Inferior parietal cortex (tissue), 1 donor: ENCODE data around the gene DOK1.
A peak's percentile ranks its signal among the peaks of the same experiment; 100 is the strongest.

Source experiments
- DNase-seq: peaks from one replicate; pipeline ENCODE4 v3.0.0-alpha.2; 2016; ENCODE audit errors: extremely low spot score

DOK1 gene

GRCh38 chr2:74567881-74568280 lies 13.4 kb downstream of the DOK1 start:
- no peak for DNase-seq

DNA sequence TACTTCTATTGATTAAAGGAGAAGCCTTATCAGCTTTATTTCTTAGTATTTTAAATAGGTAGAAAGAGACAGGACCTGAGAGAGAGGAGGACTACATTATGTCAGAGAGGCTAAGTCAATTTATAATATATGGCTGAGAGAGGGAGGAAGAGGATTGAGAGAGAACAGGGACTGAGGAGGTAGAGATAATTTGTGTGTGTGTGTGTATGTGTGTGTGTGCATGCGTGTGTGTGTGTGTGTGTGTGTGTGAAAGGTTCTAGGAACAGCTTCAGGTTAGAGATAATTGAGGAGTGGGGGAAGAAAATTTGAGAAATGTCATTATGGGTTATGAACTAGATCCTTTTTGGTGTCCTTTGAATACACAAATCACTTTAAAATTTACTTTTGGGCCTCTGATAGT lies 15.2 kb downstream of the DOK1 start:
- no peak for DNase-seq

GRCh38 chr2:74571058-74571457 lies 16.5 kb downstream of the DOK1 start:
- no peak for DNase-seq

- no peak for DNase-seq
Measured at GRCh38 chr2:74572178-74572925, 17.8 kb downstream of the DOK1 start.

DNA sequence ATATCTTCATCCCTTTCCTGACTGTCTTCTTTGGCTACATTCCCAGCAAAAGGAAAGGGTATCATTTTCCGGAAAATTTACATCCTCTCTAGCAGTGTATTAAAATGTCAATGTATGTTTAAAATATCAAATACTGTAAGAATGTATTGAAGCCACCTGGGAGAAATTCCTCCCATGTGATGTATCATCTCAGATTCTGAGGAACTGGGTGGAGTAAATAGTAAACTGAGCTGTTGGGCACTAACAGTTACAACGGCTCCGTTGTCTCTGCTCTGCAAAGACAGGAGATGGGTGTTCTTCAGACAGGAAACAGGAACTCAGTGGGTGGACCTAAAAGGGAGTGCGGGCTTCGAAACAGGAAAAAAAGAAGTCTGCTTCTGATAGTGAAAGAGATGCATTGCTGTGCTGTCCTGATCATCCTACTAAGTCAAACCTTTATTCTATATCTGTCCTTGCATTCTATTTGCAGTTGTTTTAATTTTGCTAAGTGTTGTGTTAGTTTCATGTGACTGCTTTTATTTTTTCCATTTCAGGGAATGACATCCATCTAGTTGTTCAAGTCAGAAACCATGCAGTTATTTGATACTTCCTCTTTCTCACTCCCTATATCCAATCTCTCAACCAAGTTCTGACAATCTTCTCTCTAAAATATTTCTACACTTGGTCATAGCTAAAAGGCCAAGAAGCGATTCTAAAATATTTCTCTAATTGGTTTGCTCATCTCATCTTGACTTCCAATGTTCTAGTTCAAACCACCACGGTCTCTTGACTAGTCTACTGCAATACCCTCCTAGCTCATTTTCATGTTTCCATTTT lies 19.4 kb downstream of the DOK1 start:
- DNase-seq: no peak

- no peak for DNase-seq
Measured at GRCh38 chr2:74575320-74575719, 20.8 kb downstream of the DOK1 start.

DNA sequence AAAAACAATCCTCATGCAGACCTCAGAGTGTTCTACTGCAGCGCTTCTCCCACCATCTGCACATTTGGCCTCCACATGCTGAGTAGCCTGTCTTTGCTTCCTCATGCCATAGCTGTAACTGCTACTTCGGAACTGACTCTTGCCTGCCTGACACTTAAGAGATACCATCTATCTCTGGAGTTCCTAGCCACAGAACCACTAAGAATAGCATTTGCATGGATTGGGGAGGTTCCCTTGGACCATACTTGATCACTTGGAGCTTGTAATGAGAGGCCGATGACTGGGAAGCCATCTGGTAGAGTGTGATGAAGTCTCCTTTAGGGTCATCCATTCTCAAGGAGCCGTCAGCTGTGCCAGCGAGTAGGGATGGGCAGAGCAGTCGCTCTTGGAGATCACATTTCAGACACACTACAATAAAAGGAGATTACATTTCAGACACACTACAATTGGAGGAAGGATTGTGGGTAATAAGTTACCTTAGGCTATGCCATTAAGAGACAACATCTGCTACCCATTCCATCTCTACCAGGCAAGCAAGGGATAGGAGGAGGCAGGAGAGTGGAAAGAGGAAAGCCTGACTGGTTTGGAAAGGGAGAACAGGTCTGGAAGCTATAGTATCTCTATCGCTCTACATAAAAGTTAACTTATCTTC lies 21.8 kb downstream of the DOK1 start:
- no peak for DNase-seq

DNA sequence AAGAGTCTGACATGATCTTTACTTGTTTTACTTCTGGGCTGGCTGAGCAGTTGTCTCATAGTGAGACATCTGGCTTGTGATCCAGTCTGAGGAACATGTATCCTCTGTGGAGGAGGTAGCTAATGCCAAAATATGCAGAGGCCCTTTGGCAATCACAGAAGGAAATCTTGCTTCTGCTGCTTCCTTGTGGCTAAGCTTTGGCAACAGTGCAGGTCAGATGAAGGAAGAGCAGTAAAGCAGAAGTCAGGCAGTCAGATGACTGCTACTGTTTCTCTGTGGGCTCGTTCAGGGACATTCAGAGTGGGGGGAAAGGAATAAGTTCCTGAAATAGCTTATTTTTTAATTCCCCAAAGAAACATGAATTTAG lies 22.3 kb downstream of the DOK1 start:
- DNase-seq: no peak

DNA sequence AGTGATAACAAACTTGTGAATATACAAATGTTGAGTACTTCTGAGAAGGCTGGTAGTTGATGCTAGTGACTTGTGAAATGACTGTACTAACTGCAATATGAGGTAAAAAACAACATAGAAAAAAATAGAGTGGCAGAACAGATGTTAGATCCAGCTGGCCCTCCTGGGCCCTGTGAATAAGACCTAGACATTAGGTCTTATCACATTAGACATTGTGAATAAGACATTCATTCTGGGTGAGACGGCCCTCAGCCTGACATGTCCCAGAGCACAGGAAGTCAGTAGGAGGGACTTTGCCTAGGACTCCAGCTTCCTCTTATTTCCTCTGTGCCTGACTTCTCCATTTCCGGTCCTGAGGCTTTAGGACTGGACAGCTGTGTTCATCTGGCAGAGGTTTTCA lies 22.9 kb downstream of the DOK1 start:
- no peak for DNase-seq

GRCh38 chr2:74578408-74578807 lies 23.9 kb downstream of the DOK1 start:
- DNase-seq: no peak

- DNase-seq: no peak
Measured at GRCh38 chr2:74581463-74581862, 26.9 kb downstream of the DOK1 start.

- no peak for DNase-seq
Measured at GRCh38 chr2:74582184-74582583, 27.7 kb downstream of the DOK1 start.

- no peak for DNase-seq
Measured at GRCh38 chr2:74583504-74583903, 29.0 kb downstream of the DOK1 start.

DNA sequence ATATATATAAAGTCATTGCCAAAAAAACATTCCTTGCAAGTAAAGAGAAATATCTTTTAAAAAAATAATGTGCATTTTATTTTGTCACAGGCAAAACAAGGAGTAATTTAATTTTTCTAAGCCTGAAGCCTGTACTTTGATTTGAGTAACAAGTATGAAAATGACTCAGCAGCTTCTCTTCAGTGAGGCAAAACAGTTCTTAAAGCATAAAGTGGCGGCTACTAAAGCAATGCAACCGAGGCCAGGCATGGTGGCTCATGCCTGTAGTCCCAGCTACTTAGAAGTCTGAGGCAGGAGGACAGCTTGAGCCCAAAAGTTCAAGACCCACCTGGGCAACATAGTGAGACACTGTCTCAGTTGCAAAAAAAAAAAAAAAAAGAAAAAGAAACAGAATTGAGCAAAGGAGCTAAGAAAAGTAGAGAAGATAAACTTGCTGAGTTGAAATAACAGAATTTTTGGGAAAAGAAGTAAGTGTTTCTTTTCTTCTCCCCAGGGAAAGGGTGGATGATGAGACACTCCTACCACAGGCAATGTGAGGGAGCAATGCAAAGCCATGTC lies 29.6 kb downstream of the DOK1 start:
- DNase-seq: no peak

DNA sequence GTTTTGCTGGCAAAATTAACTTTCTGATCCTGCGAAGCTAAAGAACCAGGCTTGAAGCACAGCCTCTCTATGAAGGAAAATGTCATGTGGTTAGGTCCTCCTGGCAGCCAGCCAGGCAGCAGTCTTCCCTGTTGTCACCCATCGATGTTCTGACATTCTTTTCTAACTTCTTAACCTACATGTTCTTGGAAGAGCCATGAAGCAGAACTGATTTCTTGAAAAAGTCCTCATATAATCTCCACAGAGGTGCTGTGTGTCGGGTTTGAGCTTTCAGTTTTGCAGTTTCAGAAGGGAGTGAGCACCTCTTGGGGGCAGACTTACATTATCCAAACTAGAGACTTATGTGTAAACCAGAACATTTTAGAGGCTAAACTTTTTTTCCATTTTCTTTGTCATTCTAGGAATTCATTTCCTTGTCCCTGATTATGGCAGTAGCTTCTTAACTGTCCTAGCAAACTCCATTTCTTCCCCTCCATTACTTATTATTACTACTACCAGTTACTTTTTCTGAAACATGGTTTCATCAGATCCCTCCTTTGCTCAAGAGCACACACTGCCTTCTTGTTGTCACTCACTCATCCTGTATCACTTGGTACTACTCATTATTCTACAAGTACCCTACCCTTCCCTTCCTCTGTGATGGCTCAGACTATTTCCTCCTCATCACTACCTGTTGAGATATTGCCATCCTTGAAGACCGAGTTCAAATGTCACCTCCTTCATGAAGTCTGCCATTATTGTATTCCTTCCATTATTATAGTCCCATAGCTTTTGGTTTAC lies 31.1 kb downstream of the DOK1 start:
- no peak for DNase-seq

GRCh38 chr2:74587664-74588277 lies 33.3 kb downstream of the DOK1 start:
- DNase-seq: peak; percentile 71

- no peak for DNase-seq
Measured at GRCh38 chr2:74588664-74589063, 34.1 kb downstream of the DOK1 start.

- no peak for DNase-seq
Measured at GRCh38 chr2:74593826-74594772, 39.6 kb downstream of the DOK1 start.

GRCh38 chr2:74596584-74596983 lies 42.1 kb downstream of the DOK1 start:
- DNase-seq: no peak

- no peak for DNase-seq
Measured at GRCh38 chr2:74597410-74597809, 42.9 kb downstream of the DOK1 start.
